Liver (tissue), 3 donors: ENCODE results near the gene CCDC51.

Source experiments
- ATF3 ChIP-seq: IDR thresholded peaks from 2 replicates; pipeline ENCODE4 v1.6.1; 2016; ENCODE audit warnings: antibody characterized with exemption
- CTCF ChIP-seq: fragments of 150-350 bp; IDR thresholded peaks from 2 replicates; pipeline ENCODE4 v1.5.1; 2017; ENCODE audit warnings: improper control_type of control experiment, low read depth, low read length; ENCODE audit not compliant: missing input control
- REST ChIP-seq: IDR thresholded peaks from 2 replicates; pipeline ENCODE4 v1.6.1; 2016; ENCODE audit warnings: antibody characterized with exemption, mild to moderate bottlenecking
- donor health status: healthy.
- donor health status: healthy.

GRCh38 chr3:48402907-48403306, 37.0 kb downstream of the CCDC51 start:
- TF ChIP-seq ATF3 (no peak), CTCF (no peak), REST (no peak)
